Cardiac muscle cell (in vitro differentiated cells and primary cell): Measurements from ENCODE around the gene RPL34. TPM values are rescaled to one million over a fixed set of nuclear protein-coding genes. Genes with fewer than 3 reads are reported as not detected.
A peak's percentile ranks its signal among the peaks of the same experiment; 100 is the strongest.

ENCODE experiments used
- DNase-seq, 2 donors: peaks; one replicate each; pipeline versions ENCODE4 v3.0.0 to v3.0.0-alpha.2; 2010 to 2017; ENCODE audit warnings: low read depth in 1 of 2, low spot score in 1 of 2
- H3K27ac ChIP-seq: fragments of 200-600 bp; sonication (generic); 2 replicates; pipeline ENCODE4 v1.5.1; 2016
- H3K27me3 ChIP-seq: fragments of 200-600 bp; sonication (generic); 2 replicates; pipeline ENCODE4 v1.6.0; 2016; ENCODE audit warnings: control low read depth
- H3K36me3 ChIP-seq: fragments of 200-600 bp; sonication (generic); 2 replicates; pipeline ENCODE4 v1.5.1; 2016; ENCODE audit warnings: control low read depth
- H3K4me1 ChIP-seq: fragments of 200-600 bp; sonication (generic); 2 replicates; pipeline ENCODE4 v1.8.1; 2017; ENCODE audit warnings: low read depth, mild to moderate bottlenecking, mixed run types
- H3K4me3 ChIP-seq: fragments of 200-600 bp; sonication (generic); 2 replicates; pipeline ENCODE4 v1.5.1; 2016; ENCODE audit warnings: mild to moderate bottlenecking
- H3K9me3 ChIP-seq: fragments of 200-600 bp; sonication (generic); 2 replicates; pipeline ENCODE4 v1.5.1; 2017; ENCODE audit warnings: low read depth, mild to moderate bottlenecking, control low read depth
- CTCF ChIP-seq: IDR thresholded peaks from 2 replicates; pipeline ENCODE4 v1.5.1; 2012; ENCODE audit warnings: low read depth, mild to moderate bottlenecking, low read length
- polyA plus RNA-seq: library from polyadenylated mRNA; unstranded; fragments of >200 nt; fragmentation: Nextera tagmentation; extraction: Ambion mirVana; gene quantifications from 2 replicates; pipeline ENCODE4 v1.2.1, GENCODE V29; 2016
- total RNA-seq: library from RNA; depleted of rRNA; stranded (reverse); fragments of >200 nt; gene quantifications from 2 replicates; pipeline ENCODE4 v1.2.3, GENCODE V29; 2016

The RPL34 gene
- total and polyA plus RNA-seq, 2 experiments from 2014 or later = 803 to 830 TPM

- Histone ChIP-seq H3K4me3 (no peak overlapping the region), H3K9me3 (no peaks in the 10 kb centered on the region), H3K4me1 (no peaks in the 10 kb centered on the region), H3K36me3 (no peaks in the 10 kb centered on the region), H3K27me3 (no peaks in the 10 kb centered on the region), H3K27ac (no peak overlapping the region)
- no peak for DNase-seq
- TF ChIP-seq CTCF = no peak
Observed at GRCh38 chr4:108601106-108601505, 19.3 kb upstream of the RPL34 start.

GRCh38 chr4:108601532-108601931 lies 18.8 kb upstream of the RPL34 start:
- Histone ChIP-seq H3K4me3 (no peak overlapping the region), H3K4me1 (no peaks in the 10 kb centered on the region), H3K9me3 (no peaks in the 10 kb centered on the region), H3K27me3 (no peaks in the 10 kb centered on the region), H3K36me3 (no peaks in the 10 kb centered on the region), H3K27ac (no peak overlapping the region)
- TF ChIP-seq CTCF = no peak
- DNase-seq = no peak

- Histone ChIP-seq H3K27me3 (no peaks in the 10 kb centered on the region), H3K4me3 (no peak overlapping the region), H3K27ac (no peak overlapping the region), H3K4me1 (no peaks in the 10 kb centered on the region), H3K9me3 (no peaks in the 10 kb centered on the region), H3K36me3 (no peaks in the 10 kb centered on the region)
- DNase-seq = no peak
- TF ChIP-seq CTCF = no peak
Observed at GRCh38 chr4:108602163-108602562, 18.2 kb upstream of the RPL34 start.

- TF ChIP-seq CTCF = no peak
- Histone ChIP-seq H3K36me3 (no peaks in the 10 kb centered on the region), H3K9me3 (no peaks in the 10 kb centered on the region), H3K27ac (no peak overlapping the region), H3K4me3 (no peak overlapping the region), H3K4me1 (no peaks in the 10 kb centered on the region), H3K27me3 (no peaks in the 10 kb centered on the region)
- no peak for DNase-seq
Observed at GRCh38 chr4:108607079-108607815, 13.1 kb upstream of the RPL34 start.

- peak; percentile 56 for TF ChIP-seq CTCF
- H3K27ac ChIP-seq = no peak overlapping the region
- no peaks in the 10 kb centered on the region for H3K9me3 ChIP-seq
- H3K36me3 ChIP-seq = no peaks in the 10 kb centered on the region
- H3K4me1 ChIP-seq = no peaks in the 10 kb centered on the region
- H3K4me3 ChIP-seq = no peak overlapping the region
- no peaks in the 10 kb centered on the region for H3K27me3 ChIP-seq
- DNase-seq = peak in 1 of 2 donors; percentile 55
Observed at GRCh38 chr4:108611365-108611764, 9.0 kb upstream of the RPL34 start.

- no peak overlapping the region for H3K27ac ChIP-seq
- no peaks in the 10 kb centered on the region for H3K9me3 ChIP-seq
- TF ChIP-seq CTCF = no peak
- DNase-seq = no peak
- no peaks in the 10 kb centered on the region for H3K27me3 ChIP-seq
- H3K4me1 ChIP-seq = no peaks in the 10 kb centered on the region
- no peak overlapping the region for H3K4me3 ChIP-seq
- H3K36me3 ChIP-seq = no peaks in the 10 kb centered on the region
Observed at GRCh38 chr4:108612365-108612764, 8.0 kb upstream of the RPL34 start.
